Hematopoietic multipotent progenitor cell treated with erythropoietin and hydrocortisone succinate and interleukin-3 and kit ligand, for 4 days (in vitro differentiated cells): Measurements from ENCODE around the gene OPN4.

Experiments
- DNase-seq: peaks from one replicate; pipeline ENCODE4 v3.0.0-alpha.2; 2015

The OPN4 gene

GRCh38 chr10:86662186-86663045, 8.1 kb downstream of the OPN4 start:
- DNase-seq, result no peak

DNA sequence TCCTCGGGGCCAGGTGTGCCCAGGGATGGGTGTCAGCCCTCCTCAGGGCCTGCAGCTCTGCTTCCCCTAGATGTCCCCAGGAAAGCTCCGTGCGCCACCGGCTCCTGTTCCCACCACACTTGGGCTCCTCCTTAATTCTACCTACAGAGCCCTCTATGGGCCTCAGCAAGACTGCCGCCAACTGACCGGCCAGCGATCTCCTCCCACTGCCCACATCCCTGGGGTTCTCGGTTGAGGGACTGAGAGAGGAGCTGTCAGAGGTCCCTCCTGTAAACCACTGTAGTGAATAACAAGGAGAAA, 8.6 kb downstream of the OPN4 start:
- no peak for DNase-seq

DNA sequence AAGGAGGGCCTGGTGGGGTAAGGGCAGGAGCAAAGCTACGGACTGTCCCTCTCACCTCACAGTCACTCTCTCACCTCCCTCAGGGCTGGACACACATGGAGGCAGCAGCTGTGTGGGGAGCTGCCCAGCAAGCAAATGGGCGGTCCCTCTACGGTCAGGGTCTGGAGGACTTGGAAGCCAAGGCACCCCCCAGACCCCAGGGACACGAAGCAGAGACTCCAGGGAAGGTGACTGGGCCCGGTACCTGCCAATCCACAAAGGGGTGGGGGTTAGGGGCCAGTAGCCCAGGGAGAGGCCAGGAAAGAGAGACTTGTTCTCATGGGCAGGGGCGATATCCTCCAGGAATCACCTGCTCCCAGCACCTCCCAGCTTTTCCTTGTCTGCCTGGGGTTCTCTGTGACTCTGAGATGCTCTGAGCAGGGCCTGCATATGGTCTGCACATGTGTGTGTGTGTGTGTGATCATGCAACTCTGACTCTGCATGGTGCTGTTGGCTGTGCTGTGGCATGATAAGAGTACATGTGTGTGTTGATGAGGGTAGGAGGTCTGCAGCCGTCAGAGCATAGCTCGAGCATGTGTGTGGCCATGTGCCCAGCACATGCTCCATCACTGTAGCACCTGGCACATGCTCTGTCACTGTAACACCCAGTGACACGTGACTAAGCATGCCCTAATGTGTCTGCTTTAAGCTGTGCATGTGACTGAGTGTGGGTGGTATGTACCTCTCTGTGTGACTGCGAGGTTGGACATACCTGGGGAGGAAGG, 9.4 kb downstream of the OPN4 start:
- DNase-seq, result no peak

DNA sequence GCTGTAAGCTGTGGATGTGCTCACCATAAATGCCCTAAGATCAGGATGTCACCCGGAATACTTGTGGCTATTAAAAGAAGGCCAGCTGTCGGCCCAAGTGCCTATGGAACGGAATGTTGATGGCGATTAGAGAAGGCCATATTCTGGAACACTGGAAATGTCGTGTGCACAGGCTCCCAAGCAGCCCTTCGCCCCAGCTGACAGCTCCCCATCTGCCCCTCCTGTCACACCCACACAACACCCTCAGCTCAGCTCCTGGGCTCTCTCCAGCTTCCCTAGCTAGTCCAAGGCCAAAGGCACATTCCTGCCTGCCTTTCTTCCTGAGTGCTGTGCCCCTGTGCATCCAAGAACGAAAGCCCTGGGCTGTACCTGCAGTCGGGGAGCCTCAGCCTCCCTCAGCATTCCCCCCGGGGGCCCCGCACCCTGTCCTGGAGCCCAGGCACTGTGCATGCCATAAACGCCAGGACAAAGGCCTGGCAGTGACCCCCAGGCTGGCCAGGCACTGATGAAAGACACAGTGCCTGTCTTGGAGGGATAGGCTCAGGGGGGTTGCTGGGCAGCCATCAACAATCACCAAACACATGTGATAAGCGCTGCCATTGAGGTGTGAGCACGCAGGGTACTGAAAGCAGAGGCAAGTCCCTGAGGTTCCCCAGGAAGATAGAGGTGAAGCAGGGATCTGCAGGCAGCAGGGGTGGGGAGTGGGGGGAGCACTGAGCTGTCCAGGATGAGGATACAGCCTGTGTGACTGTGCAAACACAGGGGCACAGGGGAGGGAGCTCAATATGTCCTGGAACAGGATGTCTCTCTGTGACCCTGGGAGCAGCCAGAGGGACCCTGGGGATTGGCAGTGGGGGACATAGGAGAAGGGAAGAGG, 10.2 kb downstream of the OPN4 start:
- no peak for DNase-seq

DNA sequence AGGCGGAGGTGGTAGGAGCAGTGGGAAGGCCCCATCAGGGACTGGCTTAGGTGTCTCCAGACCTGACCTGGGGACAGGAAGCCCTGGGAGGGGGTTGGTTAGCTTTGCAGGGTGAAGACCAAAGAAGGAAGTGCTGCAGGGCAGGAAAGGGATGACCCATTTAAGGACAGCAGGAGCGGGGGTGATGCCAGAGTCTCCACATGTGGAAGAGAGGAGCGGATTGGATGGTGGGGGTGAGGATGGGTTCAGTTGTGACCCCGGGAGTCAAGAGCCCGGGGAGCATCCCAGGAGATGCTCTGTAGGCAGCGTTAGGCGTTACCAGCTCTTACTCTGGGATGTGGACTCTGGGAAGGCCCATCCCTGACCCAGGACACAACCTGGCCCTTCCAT, 10.9 kb downstream of the OPN4 start:
- DNase-seq, result no peak

- DNase-seq, result no peak
Measured at GRCh38 chr10:86665868-86666267, 11.5 kb downstream of the OPN4 start.

GRCh38 chr10:86666538-86666937, 12.2 kb downstream of the OPN4 start:
- DNase-seq, result no peak

DNA sequence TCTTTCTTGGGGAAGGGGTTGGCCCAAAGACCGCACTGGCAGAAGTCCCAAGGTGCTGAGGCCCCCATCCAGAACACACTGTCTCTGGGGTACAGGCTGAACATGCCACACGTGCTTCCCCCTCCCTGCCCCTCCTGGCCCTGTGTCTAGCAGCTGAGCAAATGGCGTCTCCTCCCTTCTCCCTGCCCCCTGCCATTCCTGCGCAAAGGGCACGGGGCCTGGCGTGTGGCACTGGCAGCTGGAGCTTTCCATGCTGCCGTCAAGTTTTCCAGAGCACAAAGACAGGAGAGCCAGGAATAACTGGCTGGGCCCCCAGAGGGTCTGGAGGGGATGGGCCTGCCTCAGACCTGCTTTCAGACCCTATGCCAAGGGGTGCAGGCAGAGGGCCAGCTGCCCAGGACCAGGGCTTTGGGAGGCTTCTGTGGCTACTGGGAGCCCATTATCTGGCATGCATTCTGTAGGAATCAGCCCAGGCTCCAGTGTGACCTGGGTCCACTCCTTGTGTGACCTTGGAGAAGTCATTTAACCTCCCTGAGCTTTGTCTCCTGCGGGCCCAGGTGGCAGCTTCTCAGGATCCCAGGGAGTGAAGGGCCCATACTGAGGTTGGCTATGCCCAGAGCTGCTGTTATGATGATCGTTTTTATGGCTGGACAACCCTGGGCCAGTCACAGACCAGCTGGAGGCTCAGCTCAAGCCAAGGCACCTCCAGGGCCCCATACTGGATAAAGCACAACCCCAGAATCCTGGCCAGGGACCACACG, 13.3 kb downstream of the OPN4 start:
- DNase-seq, result no peak

- no peak for DNase-seq
Measured at GRCh38 chr10:86668297-86669165, 14.2 kb downstream of the OPN4 start, which contains the start of gene LDB3. Gene LDB3 (plus strand): TSS chr10:86668511. CDS start chr10:86668692, 181 bp downstream.

- DNase-seq, result no peak
Measured at GRCh38 chr10:86670290-86670811, 16.0 kb downstream of the OPN4 start.

DNA sequence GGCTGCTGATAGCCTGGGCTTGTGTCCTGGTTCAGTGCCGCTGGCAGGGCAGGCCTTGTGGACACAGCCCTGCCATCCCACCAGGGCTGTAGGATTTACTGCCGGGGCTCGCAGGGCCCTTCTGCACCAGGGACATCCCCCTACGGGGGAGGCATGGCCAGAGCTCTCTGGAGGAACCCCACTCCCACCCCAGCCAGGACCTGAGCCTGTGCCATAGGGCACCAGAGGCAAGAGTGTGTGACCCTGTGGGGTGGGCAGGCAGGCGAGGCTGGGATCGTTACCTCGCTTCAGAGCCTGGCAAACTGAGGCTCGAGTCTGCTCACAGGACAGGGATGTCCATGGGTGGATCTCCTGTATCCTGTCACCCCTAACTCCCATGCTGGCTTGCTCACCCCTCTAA, 16.5 kb downstream of the OPN4 start:
- DNase-seq, result no peak

GRCh38 chr10:86671419-86671818, 17.1 kb downstream of the OPN4 start:
- no peak for DNase-seq

- no peak for DNase-seq
Measured at GRCh38 chr10:86671985-86672710, 17.8 kb downstream of the OPN4 start.

- DNase-seq, result no peak
Measured at GRCh38 chr10:86673216-86673826, 19.0 kb downstream of the OPN4 start.

GRCh38 chr10:86673827-86674581, 19.7 kb downstream of the OPN4 start:
- DNase-seq, result no peak

- DNase-seq, result no peak
Measured at GRCh38 chr10:86674912-86675311, 20.6 kb downstream of the OPN4 start.

DNA sequence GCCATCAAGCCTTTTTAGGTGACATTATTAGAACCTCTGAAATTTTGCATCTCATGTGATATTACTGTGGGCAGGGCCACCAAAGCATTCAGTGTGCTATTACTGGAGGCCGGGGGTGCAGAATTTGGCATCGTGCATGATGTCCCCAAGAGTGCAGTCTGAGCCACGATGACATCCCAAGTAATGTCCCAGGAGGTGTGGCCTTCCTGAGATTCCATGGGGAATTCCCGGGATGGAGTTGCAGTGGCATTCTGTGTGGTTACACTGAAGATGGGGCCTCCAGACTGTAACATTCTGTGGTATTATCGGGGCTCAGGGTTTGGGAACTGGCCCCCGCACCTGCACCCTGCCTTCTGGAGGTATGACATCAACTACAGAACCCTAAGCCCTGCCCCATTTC, 23.0 kb downstream of the OPN4 start:
- DNase-seq, result no peak

- DNase-seq, result peak; percentile 90
Measured at GRCh38 chr10:86678999-86679792, 24.8 kb downstream of the OPN4 start.
